H1 (cell line): ENCODE results near the gene YIPF5. TPM values are rescaled to one million over a fixed set of nuclear protein-coding genes. Genes with fewer than 3 reads are reported as not detected.

Experiments used
- CTCF ChIA-PET: fragments of 300-600 bp; sonication (Branson Sonifier 250); formaldehyde crosslinking; loops from one replicate; lab custom pipeline; 2021; ENCODE audit not compliant: partially characterized antibody; lab: Charles Lee
- POLR2A ChIA-PET: fragments of 300-600 bp; sonication (Branson Sonifier 250); formaldehyde crosslinking; loops from one replicate; lab custom pipeline; 2021; ENCODE audit warnings: inconsistent platforms; ENCODE audit not compliant: partially characterized antibody; lab: Charles Lee
- DNase-seq, 2 experiments: peaks; one replicate each; pipeline versions ENCODE4 v3.0.0 to v3.0.0-alpha.2; 2010 to 2022; ENCODE audit warnings: low spot score in 2 of 2, low read depth in 1 of 2, mixed read lengths in 1 of 2
- FAIRE-seq: peaks from 2 replicates; lab custom pipeline; 2011; peaks lifted over from hg19 to GRCh38; lab: Jason Lieb, UNC
- H2AFZ ChIP-seq: 2 replicates; pipeline ENCODE4 v1.8.1; 2012; ENCODE audit warnings: low read length, inconsistent platforms
- H2AK5ac ChIP-seq: 2 replicates; pipeline ENCODE4 v1.6.1; 2013; ENCODE audit warnings: low read depth, low read length
- H2BK120ac ChIP-seq: replicated peaks from 2 replicates; pipeline ENCODE3; 2013; ENCODE audit warnings: low read depth, low read length, inconsistent platforms
- H2BK12ac ChIP-seq: 2 replicates; pipeline ENCODE4 v1.6.1; 2013; ENCODE audit warnings: low read depth, low read length
- H2BK15ac ChIP-seq: 2 replicates; pipeline ENCODE4 v1.6.1; 2013; ENCODE audit warnings: low read length
- H2BK20ac ChIP-seq: 2 replicates; pipeline ENCODE4 v1.6.1; 2013; ENCODE audit warnings: low read length
- H2BK5ac ChIP-seq: 2 replicates; pipeline ENCODE4 v1.6.1; 2013; ENCODE audit warnings: low read depth, low read length
- H3K14ac ChIP-seq: 2 replicates; pipeline ENCODE4 v1.6.1; 2013; ENCODE audit warnings: inconsistent platforms; ENCODE audit not compliant: insufficient read length
- H3K18ac ChIP-seq: 2 replicates; pipeline ENCODE4 v1.6.1; 2013; ENCODE audit warnings: low read length; ENCODE audit errors: extremely low read depth
- H3K23ac ChIP-seq: 2 replicates; pipeline ENCODE4 v1.6.1; 2013; ENCODE audit warnings: inconsistent platforms; ENCODE audit not compliant: insufficient read length
- H3K23me2 ChIP-seq: 2 replicates; pipeline ENCODE4 v1.6.1; 2013; ENCODE audit warnings: low read depth, low read length
- H3K27ac ChIP-seq: 2 replicates; pipeline ENCODE4 v1.6.1; 2011; ENCODE audit warnings: low read depth, low read length, inconsistent platforms
- H3K27me3 ChIP-seq, 4 experiments: replicated peaks in 1 of 4; 1 replicate in 1 of 4; 2 replicates in 3 of 4; pipeline versions ENCODE4 v1.6.1 to v1.8.1; 2011 to 2013; ENCODE audit warnings: low read length in 3 of 4, mild to moderate bottlenecking in 3 of 4, inconsistent platforms in 2 of 4, mixed read lengths in 2 of 4, moderate library complexity in 1 of 4; ENCODE audit not compliant: control insufficient read depth in 3 of 4, insufficient read depth in 3 of 4; ENCODE audit errors: extremely low read depth in 1 of 4
- H3K36me3 ChIP-seq, 4 experiments: 2 replicates each; pipeline versions ENCODE4 v1.6.1 to v1.8.1; 2011 to 2013; ENCODE audit warnings: mild to moderate bottlenecking in 4 of 4, low read length in 3 of 4, moderate library complexity in 2 of 4, control low read depth in 1 of 4, inconsistent platforms in 1 of 4; ENCODE audit not compliant: insufficient read depth in 4 of 4, control insufficient read depth in 2 of 4
- H3K4ac ChIP-seq: replicated peaks from 2 replicates; pipeline ENCODE3; 2013; ENCODE audit warnings: low read length, low read depth, mixed read lengths, inconsistent platforms; ENCODE audit not compliant: insufficient read length
- H3K4me1 ChIP-seq, 4 experiments: replicated peaks in 1 of 4; 1 replicate in 1 of 4; 2 replicates in 3 of 4; pipeline versions ENCODE4 v1.6.1 to v1.8.1; 2011 to 2013; ENCODE audit warnings: low read length in 3 of 4, inconsistent platforms in 2 of 4, mixed read lengths in 1 of 4; ENCODE audit not compliant: insufficient read depth in 4 of 4, control insufficient read depth in 3 of 4
- H3K4me2 ChIP-seq, 2 experiments: 2 replicates each; pipeline versions ENCODE4 v1.6.1 to v1.8.1; 2011 to 2013; ENCODE audit warnings: low read depth in 2 of 2, low read length in 2 of 2, control low read depth in 1 of 2, inconsistent platforms in 1 of 2, mild to moderate bottlenecking in 1 of 2; ENCODE audit not compliant: insufficient read depth in 1 of 2
- H3K4me3 ChIP-seq, 4 experiments: fragments of 200-600, 300-600 bp in 1 of 4; sonication (generic), shearing (Covaris generic), sonication (Bioruptor Twin) in 1 of 4; 2 replicates each; pipeline versions ENCODE4 v1.5.1 to v1.8.1; 2011 to 2016; ENCODE audit warnings: low read length in 4 of 4, low read depth in 3 of 4, control low read depth in 2 of 4, inconsistent platforms in 2 of 4, mild to moderate bottlenecking in 2 of 4, mixed read lengths in 1 of 4, moderate library complexity in 1 of 4; ENCODE audit not compliant: insufficient read depth in 2 of 4; ENCODE audit errors: extremely low read depth in 1 of 4
- H3K56ac ChIP-seq: replicated peaks from 2 replicates; pipeline ENCODE3; 2013; ENCODE audit warnings: low read depth, mild to moderate bottlenecking, mixed read lengths, low read length, inconsistent platforms; ENCODE audit not compliant: insufficient read length
- H3K79me1 ChIP-seq: 2 replicates; pipeline ENCODE4 v1.6.1; 2013; ENCODE audit warnings: low read depth, low read length, control low read depth
- H3K79me2 ChIP-seq, 2 experiments: 2 replicates each; pipeline versions ENCODE4 v1.6.1 to v1.8.1; 2012 to 2013; ENCODE audit warnings: low read length in 2 of 2, mild to moderate bottlenecking in 2 of 2, inconsistent platforms in 1 of 2; ENCODE audit not compliant: insufficient read depth in 2 of 2, control insufficient read depth in 1 of 2
- H3K9ac ChIP-seq, 4 experiments: replicated peaks in 1 of 4; 1 replicate in 1 of 4; 2 replicates in 3 of 4; pipeline versions ENCODE4 v1.6.1 to v1.8.1; 2011 to 2013; ENCODE audit warnings: low read depth in 3 of 4, low read length in 3 of 4, control low read depth in 2 of 4, mild to moderate bottlenecking in 2 of 4, moderate library complexity in 2 of 4, inconsistent platforms in 1 of 4; ENCODE audit errors: extremely low read depth in 1 of 4
- H3K9me3 ChIP-seq, 2 experiments: 2 replicates each; pipeline versions ENCODE4 v1.6.1 to v1.8.1; 2012 to 2013; ENCODE audit warnings: mild to moderate bottlenecking in 2 of 2, moderate library complexity in 2 of 2, control low read depth in 1 of 2, inconsistent platforms in 1 of 2, low read depth in 1 of 2, low read length in 1 of 2, mixed read lengths in 1 of 2; ENCODE audit not compliant: insufficient read depth in 2 of 2
- H4K20me1 ChIP-seq, 2 experiments: replicated peaks in 1 of 2; 2 replicates each; pipeline versions ENCODE3 to v1.8.1; 2011 to 2013; ENCODE audit warnings: inconsistent platforms in 2 of 2, low read length in 2 of 2, mild to moderate bottlenecking in 1 of 2; ENCODE audit not compliant: insufficient read depth in 2 of 2, control insufficient read depth in 1 of 2
- H4K5ac ChIP-seq: 2 replicates; pipeline ENCODE4 v1.6.1; 2013; ENCODE audit warnings: low read length, low read depth, mixed read lengths, inconsistent platforms; ENCODE audit not compliant: insufficient read length
- H4K8ac ChIP-seq: 2 replicates; pipeline ENCODE4 v1.8.0; 2013; ENCODE audit warnings: mild to moderate bottlenecking, moderate library complexity, low read length, inconsistent platforms; ENCODE audit not compliant: insufficient read depth; ENCODE audit errors: extremely low read depth
- H4K91ac ChIP-seq: replicated peaks from 2 replicates; pipeline ENCODE3; 2013; ENCODE audit warnings: low read length, mixed read lengths, inconsistent platforms; ENCODE audit not compliant: insufficient read length
- USF2 ChIP-seq: IDR thresholded peaks from 2 replicates; pipeline ENCODE4 v1.6.1; 2011; ENCODE audit warnings: low read length, improper control_type of control experiment
- WGBS, 2 experiments: shearing (Covaris generic) in 1 of 2; methylation state at CpG; one replicate each; pipeline versions ENCODE4 v1.1.6 to v1.1.7; 2013 to 2015; ENCODE audit warnings: low lambda C conversion rate in 2 of 2, mixed read lengths in 2 of 2, inconsistent platforms in 1 of 2, low coverage in 1 of 2, missing lambda C conversion rate in 1 of 2; ENCODE audit not compliant: insufficient replicate concordance in 2 of 2, insufficient coverage in 1 of 2, insufficient read length in 1 of 2; ENCODE audit errors: extremely low coverage in 1 of 2, missing lambda C conversion rate in 1 of 2; 5-methylcytosine and 5-hydroxymethylcytosine counted together
- polyA plus RNA-seq, 7 experiments: library from polyadenylated mRNA; depleted of rRNA in 3 of 7; stranded (reverse) in 5 of 7; unstranded in 2 of 7; fragments of >200 nt in 5 of 7; fragments of 200-250 nt in 2 of 7; gene quantifications; 1 replicate in 5 of 7; 2 replicates in 1 of 7; 4 replicates in 1 of 7; pipeline versions ENCODE4 v1.2.1 to v1.2.3, GENCODE V29; 2011 to 2013; ENCODE audit warnings: missing spikeins in 2 of 7, mixed read lengths in 2 of 7
- total RNA-seq: library from RNA; stranded (reverse); fragmentation: NEBNext Ultra II Directional; extraction: Animal tissue kit (Norgen Biotek cat#: 25700); gene quantifications from 2 replicates; pipeline ENCODE4 v1.2.1, GENCODE V29; 2021

YIPF5 gene
- total and polyA plus RNA-seq, 2 of the 8 experiments (the other 6 are each of a cell fraction or from before 2014, with no cell fraction given): 27.6 to 33.6 TPM

GRCh38 chr5:144142824-144143162 lies 27.7 kb downstream of the YIPF5 start:
- Histone ChIP-seq H3K4ac (no peak overlapping the region), H3K36me3 (no peaks in the 10 kb centered on the region), H4K5ac (no peak overlapping the region), H2AK5ac (no peak overlapping the region), H4K91ac (no peak overlapping the region), H2BK20ac (no peak overlapping the region), H3K4me1 (0 out of 7 replicates have a peak, but pooled peaks cover 0 to 2% (median 0%) of the 10 kb centered on the region in 4 experiments), H3K9me3 (no peaks in the 10 kb centered on the region), H2BK120ac (no peak overlapping the region), H3K9ac (no peak overlapping the region), H3K27me3 (no peaks in the 10 kb centered on the region), H3K4me2 (no peak overlapping the region), H4K20me1 (no peaks in the 10 kb centered on the region), H3K23me2 (peaks cover 2% of the 10 kb centered on the region; the same call in 1 of the 2 replicates), H3K4me3 (no peak overlapping the region)
- POLR2A ChIA-PET: interaction anchor here (0.6 kb wide), 1 partner anchor 231 kb away, joined by 3 read pairs; no protein-coding TSS in a partner anchor
- no peak for FAIRE-seq
- no peak for TF ChIP-seq USF2
- TF ChIP-seq, all 59 proteins: peak for 0
- no peak overlapping the region for H3K18ac ChIP-seq
- no peaks in the 10 kb centered on the region for H3K79me2 ChIP-seq
- no peak overlapping the region for H4K8ac ChIP-seq
- H3K23ac ChIP-seq: no peak overlapping the region
- H2AFZ ChIP-seq: no peak overlapping the region
- no peak overlapping the region for H2BK15ac ChIP-seq
- no peak overlapping the region for H3K14ac ChIP-seq
- no peak overlapping the region for H3K56ac ChIP-seq
- H3K79me1 ChIP-seq: no peaks in the 10 kb centered on the region
- no peak overlapping the region for H3K27ac ChIP-seq
- 93% methylated on average over 1 of the region's 1 CpG; no CpG with 5 or more reads in 1 of the 2 experiments for WGBS, 2 experiments
- DNase-seq: no peak
- H2BK12ac ChIP-seq: no peak overlapping the region
- H2BK5ac ChIP-seq: no peak overlapping the region
- CTCF ChIA-PET: interaction anchor here (0.6 to 2.9 kb wide), 34 partner anchors 10 to 1140 kb away, joined by 3 to 15 read pairs (median 4); no protein-coding TSS in a partner anchor
